NCI-H2171 (cell line): ENCODE measurements around the gene GTF2H2C_2.
"Not testable (repeated sequence)": the region's sequence is repeated elsewhere in the genome, so short reads cannot be mapped to it uniquely, and the experiment has no call there.

Experiments
- DNase-seq: peaks from one replicate; lab custom pipeline; 2025; lab: John Stamatoyannopoulos, UW

The GTF2H2C_2 gene

GRCh38 chr5:70415117-70415516, at the start of gene GTF2H2C_2:
Gene GTF2H2C_2, plus strand, starts transcription at chr5:70415368.
- not testable (repeated sequence) for DNase-seq

GRCh38 chr5:70400984-70401686, 14.0 kb upstream of the GTF2H2C_2 start:
- not testable (repeated sequence) for DNase-seq

DNA sequence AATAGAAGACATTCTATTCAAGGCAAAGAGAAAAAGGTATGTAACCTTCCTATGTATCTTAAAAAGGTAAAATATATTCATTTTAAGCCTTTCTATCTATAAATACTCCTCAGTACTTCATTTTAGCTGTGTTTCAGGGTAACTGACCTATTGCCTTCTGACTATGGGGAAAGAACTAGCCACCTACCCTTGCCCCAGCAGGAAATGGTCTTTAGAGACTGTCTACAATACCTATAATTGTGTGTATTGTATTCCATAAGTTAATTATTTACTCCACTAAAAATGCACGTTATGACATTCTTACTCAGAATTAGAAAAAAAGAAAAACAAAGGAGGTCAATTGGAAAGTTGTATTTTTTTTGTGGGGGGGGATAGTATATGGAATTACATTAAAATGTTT, 6.2 kb downstream of the GTF2H2C_2 start:
- not testable (repeated sequence) for DNase-seq

GRCh38 chr5:70423215-70423614, 8.0 kb downstream of the GTF2H2C_2 start:
- not testable (repeated sequence) for DNase-seq

DNA sequence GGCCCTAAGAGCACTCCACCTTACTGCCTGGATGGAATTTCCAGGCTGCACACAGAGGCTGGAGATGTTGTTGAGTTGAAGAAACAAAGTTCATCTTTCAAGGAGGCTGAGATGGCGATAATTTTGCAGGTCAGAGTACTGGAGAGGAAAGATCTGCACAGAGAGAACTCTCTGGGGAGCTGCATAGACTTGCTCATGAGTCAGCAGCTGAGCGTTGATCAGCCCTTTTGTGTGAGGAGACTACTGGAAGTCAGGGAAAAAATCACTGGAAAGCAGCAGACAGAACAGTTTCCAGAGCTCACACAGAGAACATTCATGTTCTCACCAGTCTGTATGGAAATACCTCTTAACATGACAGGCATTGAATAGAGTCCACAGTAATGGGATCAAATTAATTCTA, 23.4 kb downstream of the GTF2H2C_2 start:
- not testable (repeated sequence) for DNase-seq

- DNase-seq = not testable (repeated sequence)
These were observed 34.4 kb downstream of the GTF2H2C_2 start for GRCh38 chr5:70449565-70449964.

DNA sequence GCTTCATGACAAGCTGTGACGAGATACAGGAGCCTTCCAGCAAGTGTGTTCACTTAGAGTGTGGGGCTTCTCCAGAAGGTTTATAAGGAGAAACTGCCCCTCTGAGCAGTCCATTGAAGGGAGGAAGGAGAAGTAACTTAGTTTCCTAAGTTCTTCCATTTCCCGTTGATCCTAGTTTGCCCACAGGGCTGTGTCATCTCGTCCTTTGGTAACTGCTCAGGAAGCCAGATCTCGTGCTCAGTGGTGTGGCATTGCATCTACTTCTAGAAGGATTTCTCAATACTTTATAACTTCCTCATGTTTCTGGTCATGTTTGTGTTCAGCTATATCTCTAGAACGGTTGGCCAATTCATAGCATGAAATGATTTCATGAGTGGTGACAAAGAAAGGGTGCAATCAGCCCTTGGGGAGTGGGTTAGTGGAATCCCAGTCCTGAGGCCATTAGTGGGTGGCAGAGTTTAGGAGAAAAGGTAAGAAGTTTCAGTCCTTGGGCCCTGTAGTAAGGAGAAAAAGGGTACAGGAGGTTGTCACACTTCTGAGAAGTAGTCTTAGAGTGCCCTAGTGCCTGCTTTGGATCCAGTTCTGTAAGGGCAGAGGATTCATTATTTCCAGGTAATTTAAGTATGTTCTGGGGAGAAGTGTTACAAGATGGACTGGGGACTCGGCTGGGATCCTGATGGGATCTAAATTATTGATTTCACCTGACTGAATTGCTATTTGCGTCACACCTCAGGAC, 36.2 kb downstream of the GTF2H2C_2 start:
- not testable (repeated sequence) for DNase-seq

GRCh38 chr5:70457093-70457492, 41.9 kb downstream of the GTF2H2C_2 start:
- DNase-seq = not testable (repeated sequence)

GRCh38 chr5:70459188-70459587, 44.0 kb downstream of the GTF2H2C_2 start:
- not testable (repeated sequence) for DNase-seq

- DNase-seq = not testable (repeated sequence)
These were observed 46.8 kb downstream of the GTF2H2C_2 start for GRCh38 chr5:70461984-70462383.

DNA sequence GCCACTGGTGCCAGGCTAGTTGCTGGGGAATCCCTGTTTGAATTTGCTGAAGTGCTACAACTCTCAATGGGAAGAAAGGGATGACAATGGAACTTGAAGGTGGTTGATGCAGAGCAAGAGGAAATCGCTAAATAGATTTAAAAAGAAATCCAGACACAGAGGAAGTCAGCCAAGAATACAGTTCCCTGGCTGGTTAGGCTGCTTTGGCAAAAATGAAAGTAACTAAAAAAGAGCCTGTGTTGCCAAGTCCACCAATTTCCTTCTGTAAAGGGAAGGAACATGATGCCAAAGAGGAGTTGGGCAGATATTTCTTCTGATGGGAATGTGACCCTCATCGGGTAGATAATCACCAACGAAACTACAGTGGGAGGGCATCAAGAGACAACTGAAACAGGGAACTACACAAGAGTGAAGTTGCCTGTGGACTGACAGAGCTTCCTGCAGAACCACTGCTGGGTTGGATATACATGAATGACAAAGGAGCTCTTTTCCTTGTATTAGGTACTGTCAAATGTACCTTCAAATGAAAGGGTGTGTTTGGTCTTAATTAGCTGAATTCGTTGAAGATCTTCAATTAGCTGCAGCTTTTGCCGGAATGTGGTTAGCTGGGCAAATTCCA, 49.0 kb downstream of the GTF2H2C_2 start:
- DNase-seq = not testable (repeated sequence)

DNA sequence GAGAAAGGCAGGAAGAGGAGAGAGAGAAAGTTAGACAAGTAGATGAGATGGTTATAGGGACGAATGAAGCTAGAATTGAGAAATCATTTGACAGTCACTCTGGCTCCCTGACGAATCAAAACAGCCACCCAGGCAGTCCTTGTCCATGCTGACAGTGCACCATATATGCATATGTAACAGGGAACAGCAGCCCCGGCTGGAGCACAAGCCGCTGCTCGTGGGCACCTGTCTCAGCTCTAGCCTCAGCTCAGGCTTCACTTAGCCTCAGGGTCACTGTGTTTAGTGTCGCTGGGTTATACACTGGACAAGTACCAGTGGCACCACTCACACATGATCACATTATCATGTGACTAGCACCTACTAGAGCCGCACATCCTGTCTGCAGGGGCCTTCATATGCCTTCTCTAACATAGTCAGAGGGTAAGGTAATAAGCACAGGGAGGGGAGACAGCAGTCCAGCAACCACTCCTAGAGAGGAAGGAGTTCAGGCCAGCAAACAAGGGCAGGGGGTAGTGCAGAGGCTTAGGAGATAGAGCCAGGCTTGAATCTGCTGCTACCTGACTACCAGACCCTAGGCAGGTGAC, 54.9 kb downstream of the GTF2H2C_2 start:
- not testable (repeated sequence) for DNase-seq
